NCI-H146 treated with DMSO at 0.1 percent for 48 hours (cell line): ENCODE results near the gene SIK3.

ENCODE experiments used
- DNase-seq: peaks from one replicate; lab custom pipeline; 2025; ENCODE audit not compliant: unreplicated experiment; lab: John Stamatoyannopoulos, UW

Gene SIK3

DNA sequence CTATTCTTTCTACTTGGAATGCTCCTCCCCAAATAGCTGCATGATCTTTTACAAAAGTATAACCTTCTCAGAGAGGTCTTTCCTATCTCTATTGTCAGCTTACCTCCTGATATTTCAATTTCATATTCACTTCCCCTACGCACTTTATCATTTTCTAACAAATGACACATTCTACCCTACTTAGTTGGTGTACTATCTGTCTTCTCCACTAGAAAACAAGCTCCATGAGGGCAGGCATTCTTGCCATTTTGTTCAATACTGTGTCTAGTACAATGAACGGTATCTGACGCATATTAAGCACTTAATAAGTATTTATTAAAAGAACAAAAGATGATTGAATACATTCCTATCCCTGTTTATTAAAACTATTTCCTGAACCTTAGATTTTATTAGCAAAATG lies 164.3 kb downstream of the SIK3 start:
- no peak for DNase-seq

DNA sequence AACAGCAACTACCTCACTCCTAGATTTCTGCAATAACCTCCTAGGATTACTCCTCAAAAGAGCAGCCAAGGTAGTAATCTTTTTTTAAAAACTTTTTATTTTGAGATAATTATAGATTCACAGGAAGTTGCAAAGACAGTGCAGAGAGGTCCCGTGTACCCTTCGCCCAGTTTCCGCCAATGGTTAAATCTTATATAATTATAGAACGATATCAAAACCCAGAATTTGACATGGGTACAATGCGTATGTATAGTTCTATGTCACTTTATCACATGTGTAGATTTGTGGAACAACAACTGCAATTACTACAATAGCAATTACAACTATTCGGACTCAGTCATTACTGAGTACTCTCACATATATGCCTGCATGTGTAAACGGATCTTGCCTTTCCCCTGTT lies 166.0 kb downstream of the SIK3 start:
- DNase-seq = no peak

DNA sequence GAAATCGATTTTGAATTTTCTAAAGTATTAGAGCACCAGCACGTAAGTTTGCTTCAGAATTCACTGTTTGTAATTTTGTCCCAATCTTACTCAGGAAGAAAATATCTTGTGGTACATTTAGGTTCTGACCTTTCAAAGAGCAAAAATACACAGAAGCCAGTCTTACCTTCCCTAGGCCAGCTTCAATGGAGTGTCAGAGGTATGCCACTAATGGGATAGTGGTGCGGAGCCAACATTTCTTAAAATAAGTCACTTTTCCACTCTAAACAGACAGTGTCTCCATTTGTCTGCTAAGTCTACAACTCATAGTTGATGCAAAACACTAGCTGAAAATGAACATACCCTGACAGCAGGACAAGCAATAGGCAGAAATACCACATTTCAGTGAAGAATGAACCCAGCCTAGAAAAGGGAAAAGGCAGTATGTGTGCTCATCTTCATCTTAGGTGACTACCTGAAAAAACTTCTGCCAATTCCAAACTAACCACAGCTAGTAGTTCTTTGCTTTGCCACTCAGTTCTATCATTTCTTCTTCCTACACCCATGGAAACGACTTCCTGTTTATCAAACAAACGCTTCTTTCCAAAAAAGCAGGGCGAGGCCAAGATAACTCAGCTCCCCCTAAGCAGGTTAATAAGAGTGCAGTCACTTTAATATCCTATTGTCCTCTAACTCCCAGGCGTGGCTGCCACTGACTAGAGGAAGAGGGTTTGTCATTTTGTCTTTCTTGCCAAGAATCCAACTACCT lies 166.8 kb downstream of the SIK3 start:
- DNase-seq = no peak

GRCh38 chr11:116930586-116930985 lies 167.6 kb downstream of the SIK3 start:
- no peak for DNase-seq

GRCh38 chr11:116930177-116930576 lies 168.1 kb downstream of the SIK3 start:
- no peak for DNase-seq

- no peak for DNase-seq
These were observed 168.7 kb downstream of the SIK3 start for GRCh38 chr11:116929414-116930090.

- no peak for DNase-seq
These were observed 169.4 kb downstream of the SIK3 start for GRCh38 chr11:116928845-116929244.

- DNase-seq = no peak
These were observed 170.0 kb downstream of the SIK3 start for GRCh38 chr11:116928102-116928777.

DNA sequence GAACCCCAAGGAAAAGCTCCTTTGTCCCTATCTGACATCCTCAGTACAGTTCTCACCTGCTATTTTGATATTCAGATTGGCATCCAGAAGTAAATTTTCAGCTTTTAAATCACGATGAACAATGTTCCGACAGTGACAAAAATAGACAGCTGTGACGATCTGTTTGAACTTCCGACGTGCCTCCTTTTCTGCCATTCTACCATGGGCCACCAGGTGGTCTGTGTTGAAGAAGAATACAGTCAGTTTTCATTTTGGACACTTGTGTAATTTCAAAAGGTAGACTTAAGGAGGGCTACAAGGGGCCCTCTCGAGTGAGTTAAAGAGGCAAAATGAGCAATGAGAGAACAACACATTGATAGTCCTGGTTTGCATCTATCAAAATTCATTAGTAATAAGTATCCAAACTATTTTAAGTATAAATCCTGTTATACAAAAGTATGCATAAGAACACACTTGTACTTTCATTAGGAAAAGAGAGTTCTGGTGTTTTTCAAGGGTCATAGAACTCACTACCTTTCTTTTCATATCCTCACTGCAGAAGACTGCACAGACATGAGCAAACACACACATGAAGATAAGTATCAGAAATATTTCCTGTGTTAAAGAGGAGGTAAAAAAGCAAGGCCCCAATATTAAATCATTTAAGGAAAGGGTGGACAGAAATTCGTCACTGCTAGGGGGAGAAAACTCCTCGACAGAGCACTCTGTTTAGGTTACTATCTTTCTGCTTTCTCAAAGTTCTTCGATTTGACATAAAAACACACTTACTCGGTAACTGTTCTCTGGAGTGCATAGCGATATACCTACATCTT lies 170.9 kb downstream of the SIK3 start:
- DNase-seq = no peak

- no peak for DNase-seq
These were observed 173.2 kb downstream of the SIK3 start for GRCh38 chr11:116925050-116925449.

DNA sequence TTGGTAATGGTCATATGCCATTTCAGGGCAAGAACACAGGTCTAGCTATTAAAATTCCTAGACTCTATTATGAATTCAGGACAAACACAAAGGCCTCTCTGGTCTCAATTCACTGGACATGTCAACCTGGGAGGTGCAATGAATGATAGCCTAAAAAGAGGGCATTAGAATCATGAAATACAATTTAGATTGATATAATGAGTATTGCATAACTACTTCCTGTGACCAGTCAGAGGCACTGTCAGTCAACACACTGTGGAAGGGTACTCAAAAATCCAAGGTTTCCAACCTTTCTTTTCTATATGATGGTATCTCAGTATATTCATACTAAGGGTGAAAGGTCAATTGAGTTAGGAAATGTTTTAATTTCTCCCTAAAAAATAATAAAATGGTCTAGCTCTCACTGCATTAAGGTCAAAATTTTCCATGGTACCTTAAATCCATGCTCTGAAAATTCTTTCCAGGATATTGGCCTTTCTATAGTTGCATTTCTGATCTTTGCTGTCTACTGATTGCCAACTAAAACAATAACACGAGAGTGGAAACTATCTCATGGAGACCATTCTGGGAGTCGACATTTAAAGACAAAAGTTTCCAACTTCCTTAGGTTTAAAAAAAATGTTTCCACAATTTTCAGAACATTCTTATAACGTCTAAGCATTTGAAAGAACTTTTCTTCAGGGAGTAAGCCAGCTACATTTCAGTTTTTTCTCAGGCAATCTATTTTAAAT lies 179.1 kb downstream of the SIK3 start:
- no peak for DNase-seq

- DNase-seq = no peak
These were observed 180.6 kb downstream of the SIK3 start for GRCh38 chr11:116917632-116918031.

DNA sequence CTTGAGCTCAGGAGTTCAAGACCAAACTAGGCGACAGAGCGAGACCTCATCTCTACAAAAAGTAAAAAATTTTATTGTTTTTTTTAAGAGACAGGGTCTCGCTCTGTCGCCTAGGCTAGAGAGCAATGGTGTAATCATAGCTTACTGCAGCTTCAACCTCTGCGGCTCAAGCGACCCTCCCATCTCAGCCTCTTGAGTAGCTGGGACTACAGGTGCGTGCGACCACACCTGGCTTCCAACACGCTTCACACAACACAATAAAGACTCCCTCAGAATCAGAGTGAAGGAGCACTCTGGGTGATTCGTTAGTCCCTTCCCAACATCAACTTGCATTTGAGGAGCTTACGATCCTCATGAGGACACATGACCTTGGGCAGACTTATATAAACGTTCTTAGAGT lies 181.3 kb downstream of the SIK3 start:
- DNase-seq = no peak

DNA sequence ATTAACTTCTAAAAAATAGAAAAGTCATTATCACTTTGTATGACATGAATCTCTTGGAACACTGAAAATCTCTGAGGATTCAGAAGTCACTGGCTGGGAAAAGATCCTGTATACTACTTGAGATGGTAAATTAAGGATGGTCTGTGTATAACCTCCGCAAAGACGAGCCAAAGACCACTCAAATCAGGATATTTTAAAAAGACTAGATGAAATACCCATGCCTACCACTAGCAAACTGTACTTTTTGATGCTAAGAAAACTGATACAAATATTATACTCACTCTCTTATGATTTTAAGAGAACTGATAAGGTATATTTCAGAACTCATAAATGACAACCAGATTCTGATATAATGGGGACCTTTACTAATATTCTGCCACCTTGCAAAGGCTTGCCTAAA lies 182.2 kb downstream of the SIK3 start:
- no peak for DNase-seq

GRCh38 chr11:116913000-116913399 lies 185.2 kb downstream of the SIK3 start:
- no peak for DNase-seq

DNA sequence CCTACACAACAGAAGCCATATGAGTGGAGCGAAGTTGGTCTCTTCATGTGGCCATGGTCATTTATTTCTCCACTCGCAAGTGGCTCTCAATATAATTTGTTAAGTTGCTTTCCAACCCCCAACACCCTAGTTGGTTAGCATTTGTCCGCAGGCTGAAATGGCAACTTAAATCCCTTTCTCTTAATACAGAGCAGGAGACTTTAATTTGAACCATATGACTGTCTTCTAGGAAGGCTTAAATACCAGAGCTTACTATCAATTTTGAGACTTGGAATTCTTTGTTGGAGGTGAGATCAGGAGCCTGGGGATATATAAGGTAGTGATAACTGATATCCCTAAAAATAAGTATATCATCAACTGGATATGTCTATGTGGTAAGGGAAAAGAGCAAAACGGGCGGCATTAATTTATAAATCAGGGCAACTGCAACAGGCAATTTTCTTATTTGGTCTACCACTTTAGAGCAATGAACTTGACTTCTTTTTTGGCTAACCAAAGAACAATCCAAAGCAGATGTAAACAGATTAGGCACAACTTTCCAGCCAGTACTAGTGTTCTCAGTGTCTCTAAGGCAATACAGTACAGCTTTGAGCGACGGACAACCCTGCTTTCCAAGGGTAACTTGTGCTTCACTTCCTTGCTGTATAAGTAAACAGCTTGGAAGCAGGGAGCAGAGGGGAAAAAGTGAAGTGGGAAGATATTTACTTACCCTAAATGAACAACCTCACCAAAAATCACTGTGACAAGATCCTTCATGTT lies 186.1 kb downstream of the SIK3 start:
- DNase-seq = no peak

- no peak for DNase-seq
These were observed 187.4 kb downstream of the SIK3 start for GRCh38 chr11:116910847-116911246.

- no peak for DNase-seq
These were observed 187.8 kb downstream of the SIK3 start for GRCh38 chr11:116910378-116910777.

- DNase-seq = no peak
These were observed 189.0 kb downstream of the SIK3 start for GRCh38 chr11:116909245-116909644.

DNA sequence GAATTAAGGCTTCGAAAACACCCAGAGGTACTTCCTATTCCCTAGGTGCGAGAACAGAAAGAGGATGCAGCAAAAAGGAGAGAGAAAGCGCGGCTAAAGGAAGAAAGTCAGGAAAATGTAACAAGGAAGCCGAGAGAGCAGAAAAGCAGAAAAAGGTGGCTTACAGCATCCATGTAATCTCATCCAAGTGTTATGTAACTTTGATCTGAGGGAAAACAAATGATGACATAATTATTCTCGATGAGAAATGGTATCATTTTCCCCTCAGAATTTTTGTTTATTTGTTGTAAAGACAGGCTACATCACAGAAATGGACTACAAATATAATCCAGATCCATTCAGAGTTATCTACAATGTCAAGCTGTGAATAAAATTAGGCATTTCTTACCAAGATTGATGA lies 191.7 kb downstream of the SIK3 start:
- no peak for DNase-seq
